ENCODE results near the gene CYB5R4.

- no peak for TF ChIP-seq CTCF (IDR thresholded peaks at IDR 0.05)
- TF ChIP-seq ZFX (IDR thresholded peaks at IDR 0.05; ENCODE audit: borderline replicate concordance), result no peak
Observed at GRCh38 chr6:84013931-84014330, 154.4 kb downstream of the CYB5R4 start.

Data from 22Rv1 (cell line).